DMS114 treated with DMSO at 0.1 percent for 48 hours (cell line): ENCODE measurements around the gene LZTS2.
A peak's percentile ranks its signal among the peaks of the same experiment; 100 is the strongest.

ENCODE experiments used
- DNase-seq: peaks from one replicate; lab custom pipeline; 2025; ENCODE audit not compliant: unreplicated experiment; lab: John Stamatoyannopoulos, UW

The LZTS2 gene

GRCh38 chr10:100978901-100979195 is 20.8 kb upstream of the LZTS2 start:
- no peak for DNase-seq

- DNase-seq: no peak
These were observed 19.8 kb upstream of the LZTS2 start for GRCh38 chr10:100979791-100980272.

- DNase-seq: no peak
These were observed 19.3 kb upstream of the LZTS2 start for GRCh38 chr10:100980311-100980710.

- DNase-seq: no peak
These were observed 18.9 kb upstream of the LZTS2 start for GRCh38 chr10:100980711-100981110.

- no peak for DNase-seq
These were observed 18.3 kb upstream of the LZTS2 start for GRCh38 chr10:100981178-100981772.

- DNase-seq: no peak
These were observed 16.4 kb upstream of the LZTS2 start for GRCh38 chr10:100982916-100983830.

- no peak for DNase-seq
These were observed 15.5 kb upstream of the LZTS2 start for GRCh38 chr10:100983868-100984671.

- DNase-seq: no peak
These were observed 14.9 kb upstream of the LZTS2 start for GRCh38 chr10:100984672-100985177.

- no peak for DNase-seq
These were observed 14.3 kb upstream of the LZTS2 start for GRCh38 chr10:100985336-100985735.

- no peak for DNase-seq
These were observed 13.0 kb upstream of the LZTS2 start for GRCh38 chr10:100986623-100986951.

- peak; percentile 82 for DNase-seq
These were observed 12.5 kb upstream of the LZTS2 start, which contains the start of the genes MRPL43 and TWNK for GRCh38 chr10:100986952-100987684. TSS of gene MRPL43 (minus strand) at chr10:100987497. CDS start at chr10:100987443, 54 bp downstream. TSS of gene TWNK (plus strand) at chr10:100987543. CDS start at chr10:100988211, 668 bp downstream.

GRCh38 chr10:100987685-100988049 is 11.9 kb upstream of the LZTS2 start:
- DNase-seq: no peak

- DNase-seq: no peak
These were observed 11.4 kb upstream of the LZTS2 start for GRCh38 chr10:100988166-100988565.

GRCh38 chr10:100989088-100989487 is 10.5 kb upstream of the LZTS2 start:
- no peak for DNase-seq

- DNase-seq: peak; percentile 60
These were observed 5.5 kb upstream of the LZTS2 start for GRCh38 chr10:100993986-100994708.

- DNase-seq: no peak
These were observed 4.4 kb upstream of the LZTS2 start for GRCh38 chr10:100995181-100995580.

GRCh38 chr10:100996678-100997359 is 2.8 kb upstream of the LZTS2 start:
- DNase-seq: peak; percentile 31

- peak; percentile 62 for DNase-seq
These were observed 2.0 kb upstream of the LZTS2 start for GRCh38 chr10:100997360-100998182.
